ENCODE measurements around the gene ANKRD53.
A peak's percentile ranks its signal among the peaks of the same experiment; 100 is the strongest.
"Not testable (repeated sequence)": the region's sequence is repeated elsewhere in the genome, so short reads cannot be mapped to it uniquely, and the experiment has no call there.

The ANKRD53 gene

DNA sequence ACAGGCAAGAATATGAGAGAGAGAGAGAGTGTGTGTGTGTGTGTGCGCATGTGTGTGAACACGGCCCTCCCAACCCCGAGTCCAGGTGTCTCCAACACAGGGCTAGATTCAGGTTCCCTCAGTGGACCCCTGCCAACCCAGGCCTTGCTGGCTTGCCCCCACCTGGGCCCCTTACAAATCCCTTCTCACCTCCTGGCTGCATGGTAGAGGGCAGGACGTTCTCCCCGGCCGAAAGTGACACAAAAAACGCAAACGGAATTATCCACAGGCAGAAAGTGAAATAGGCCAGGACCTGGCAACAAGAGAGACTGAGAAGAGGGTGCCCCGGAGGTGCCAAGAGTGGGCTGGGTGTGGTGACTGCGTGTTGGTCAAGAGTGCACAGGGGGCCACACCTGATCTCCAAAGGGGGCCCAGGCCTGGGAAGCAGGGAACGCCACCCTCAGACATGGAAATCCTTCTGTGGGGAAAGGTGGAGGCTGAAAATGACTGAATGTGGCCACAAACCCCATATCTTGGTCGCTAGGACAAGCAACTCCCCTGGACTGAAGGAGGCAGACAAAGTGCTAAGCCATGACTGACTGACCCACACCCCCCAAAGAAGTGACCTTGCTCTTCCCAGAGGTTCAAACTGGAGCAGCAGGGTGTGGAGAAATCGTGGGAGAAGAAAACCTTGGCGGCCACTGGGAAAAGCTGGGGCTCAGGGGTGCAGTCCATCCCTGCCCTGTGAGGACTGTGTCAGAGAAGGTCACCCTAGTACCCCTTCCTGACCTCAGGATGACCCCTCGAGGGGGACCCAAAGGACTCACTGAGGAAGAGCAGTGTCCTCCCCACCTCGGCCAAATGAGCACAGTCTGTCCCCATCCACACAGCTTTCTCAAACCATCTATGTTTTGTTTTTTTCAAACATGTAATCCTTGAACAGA is 10.6 kb downstream of the ANKRD53 start:
- Histone ChIP-seq H3K9ac (ENCODE audit: low read depth, low read length) (no peak overlapping the region), H3K4me1 (ENCODE audit: control insufficient read depth, insufficient read depth, low read length) (peaks cover 6% of the 10 kb centered on the region), H3K4me3 (ENCODE audit: low read depth, low read length) (no peak overlapping the region), H3K9me3 (ENCODE audit: control insufficient read depth, insufficient read depth, low read length) (no peaks in the 10 kb centered on the region), H3K36me3 (ENCODE audit: control insufficient read depth, insufficient read depth, low read length) (peaks cover 10% of the 10 kb centered on the region), H3K27me3 (ENCODE audit: control insufficient read depth, insufficient read depth, low read length) (peaks cover 2% of the 10 kb centered on the region)

- H3K4me3 ChIP-seq (ENCODE audit: low read depth, low read length) = no peak overlapping the region
- peaks cover 10% of the 10 kb centered on the region for H3K36me3 ChIP-seq (ENCODE audit: control insufficient read depth, insufficient read depth, low read length)
- H3K9me3 ChIP-seq (ENCODE audit: control insufficient read depth, insufficient read depth, low read length) = no peaks in the 10 kb centered on the region
- H3K4me1 ChIP-seq (ENCODE audit: control insufficient read depth, insufficient read depth, low read length) = peaks cover 4% of the 10 kb centered on the region
- no peaks in the 10 kb centered on the region for H3K27me3 ChIP-seq (ENCODE audit: control insufficient read depth, insufficient read depth, low read length)
- no peak overlapping the region for H3K9ac ChIP-seq (ENCODE audit: low read depth, low read length)
Measured at GRCh38 chr2:70990216-70990615, 11.8 kb downstream of the ANKRD53 start.

GRCh38 chr2:70991142-70991541 is 12.7 kb downstream of the ANKRD53 start:
- no peak overlapping the region for H3K4me3 ChIP-seq (ENCODE audit: low read depth, low read length)
- H3K9ac ChIP-seq (ENCODE audit: low read depth, low read length) = no peak overlapping the region
- H3K9me3 ChIP-seq (ENCODE audit: control insufficient read depth, insufficient read depth, low read length) = no peaks in the 10 kb centered on the region
- peaks cover 4% of the 10 kb centered on the region for H3K4me1 ChIP-seq (ENCODE audit: control insufficient read depth, insufficient read depth, low read length)
- H3K27me3 ChIP-seq (ENCODE audit: control insufficient read depth, insufficient read depth, low read length) = no peaks in the 10 kb centered on the region
- peaks cover 10% of the 10 kb centered on the region for H3K36me3 ChIP-seq (ENCODE audit: control insufficient read depth, insufficient read depth, low read length)

DNA sequence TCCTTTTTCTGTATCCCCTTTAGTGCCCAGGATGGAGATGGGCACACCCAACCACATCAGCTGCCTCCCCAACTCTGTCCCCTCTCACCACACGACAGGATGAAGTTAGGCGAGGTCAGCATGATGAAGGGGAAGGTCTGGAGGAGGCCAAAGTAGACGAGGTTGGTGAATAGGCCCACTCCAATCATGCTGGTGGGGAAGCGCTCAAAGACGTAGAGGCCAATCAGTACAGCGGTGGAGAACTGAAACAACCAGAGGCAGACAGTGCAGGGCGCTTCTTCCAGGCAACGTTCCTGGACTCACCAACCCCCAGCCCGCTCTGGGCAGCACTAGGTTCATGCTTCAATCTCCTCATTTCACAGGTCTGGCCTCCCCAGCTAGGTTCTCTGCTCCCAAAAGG is 13.3 kb downstream of the ANKRD53 start:
- Histone ChIP-seq H3K9me3 (ENCODE audit: control insufficient read depth, insufficient read depth, low read length) (no peaks in the 10 kb centered on the region), H3K27me3 (ENCODE audit: control insufficient read depth, insufficient read depth, low read length) (no peaks in the 10 kb centered on the region), H3K36me3 (ENCODE audit: control insufficient read depth, insufficient read depth, low read length) (peaks cover 10% of the 10 kb centered on the region), H3K4me3 (ENCODE audit: low read depth, low read length) (no peak overlapping the region), H3K4me1 (ENCODE audit: control insufficient read depth, insufficient read depth, low read length) (peaks cover 4% of the 10 kb centered on the region), H3K9ac (ENCODE audit: low read depth, low read length) (no peak overlapping the region)

- H3K36me3 ChIP-seq (ENCODE audit: control insufficient read depth, insufficient read depth, low read length) = peaks cover 8% of the 10 kb centered on the region
- no peaks in the 10 kb centered on the region for H3K9me3 ChIP-seq (ENCODE audit: control insufficient read depth, insufficient read depth, low read length)
- H3K27me3 ChIP-seq (ENCODE audit: control insufficient read depth, insufficient read depth, low read length) = no peaks in the 10 kb centered on the region
- no peak overlapping the region for H3K9ac ChIP-seq (ENCODE audit: low read depth, low read length)
- peaks cover 4% of the 10 kb centered on the region for H3K4me1 ChIP-seq (ENCODE audit: control insufficient read depth, insufficient read depth, low read length)
- peak overlapping the region; percentile 83 for H3K4me3 ChIP-seq (ENCODE audit: low read depth, low read length)
Measured at GRCh38 chr2:70992945-70993853, 14.8 kb downstream of the ANKRD53 start.

DNA sequence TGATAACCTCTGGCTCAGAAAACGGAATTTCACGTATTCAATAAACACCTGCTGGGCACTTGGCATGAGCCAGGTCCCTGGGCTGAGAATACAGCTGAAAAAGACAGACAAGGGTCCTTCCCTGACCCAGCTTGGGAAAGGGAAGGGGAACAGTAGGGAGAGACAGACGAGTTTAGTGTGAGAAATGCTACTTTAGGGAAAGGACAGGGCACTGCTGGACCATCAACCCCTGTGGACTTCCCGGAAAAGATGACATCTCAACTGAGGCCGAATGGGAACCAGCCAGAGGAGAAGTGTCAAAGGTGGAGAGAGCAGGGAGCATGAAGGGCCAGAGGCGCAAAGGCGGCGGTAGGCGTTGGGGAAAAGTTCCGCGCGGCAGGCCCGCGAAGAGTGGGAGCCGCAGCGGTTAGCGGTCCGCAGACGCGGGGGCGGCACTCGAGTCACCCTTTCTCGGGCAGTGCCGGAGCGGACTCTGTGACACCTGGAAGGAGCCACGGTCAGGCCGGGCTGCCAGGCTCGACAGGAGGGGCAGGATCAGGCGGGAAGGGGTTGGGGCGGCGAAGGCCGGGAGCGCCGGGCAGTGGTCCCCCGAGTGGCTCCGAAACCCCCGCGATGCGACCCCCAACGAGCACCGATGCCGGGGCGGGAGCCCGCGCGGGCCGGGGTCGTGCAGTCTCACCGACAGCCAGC is 15.7 kb downstream of the ANKRD53 start:
- no peaks in the 10 kb centered on the region for H3K9me3 ChIP-seq (ENCODE audit: control insufficient read depth, insufficient read depth, low read length)
- H3K36me3 ChIP-seq (ENCODE audit: control insufficient read depth, insufficient read depth, low read length) = peaks cover under 1% of the 10 kb centered on the region
- peaks cover 4% of the 10 kb centered on the region for H3K4me1 ChIP-seq (ENCODE audit: control insufficient read depth, insufficient read depth, low read length)
- peak overlapping the region; percentile 60 for H3K9ac ChIP-seq (ENCODE audit: low read depth, low read length)
- H3K27me3 ChIP-seq (ENCODE audit: control insufficient read depth, insufficient read depth, low read length) = no peaks in the 10 kb centered on the region
- H3K4me3 ChIP-seq (ENCODE audit: low read depth, low read length) = peak overlapping the region; percentile 83

GRCh38 chr2:70994699-70995425 is 16.4 kb downstream of the ANKRD53 start, which contains the start of gene TEX261:
Gene TEX261 (minus strand): TSS chr2:70994873. CDS start chr2:70994757, 116 bp downstream.
- no peaks in the 10 kb centered on the region for H3K27me3 ChIP-seq (ENCODE audit: control insufficient read depth, insufficient read depth, low read length)
- H3K4me1 ChIP-seq (ENCODE audit: control insufficient read depth, insufficient read depth, low read length) = peaks cover 4% of the 10 kb centered on the region

GRCh38 chr2:70995426-70995729 is 16.9 kb downstream of the ANKRD53 start:
- Histone ChIP-seq H3K27me3 (ENCODE audit: control insufficient read depth, insufficient read depth, low read length) (no peaks in the 10 kb centered on the region), H3K9me3 (ENCODE audit: control insufficient read depth, insufficient read depth, low read length) (no peaks in the 10 kb centered on the region), H3K4me1 (ENCODE audit: control insufficient read depth, insufficient read depth, low read length) (peaks cover 4% of the 10 kb centered on the region), H3K36me3 (ENCODE audit: control insufficient read depth, insufficient read depth, low read length) (no peaks in the 10 kb centered on the region), H3K9ac (ENCODE audit: low read depth, low read length) (peak overlapping the region; percentile 50), H3K4me3 (ENCODE audit: low read depth, low read length) (peak overlapping the region; percentile 83)

More at GRCh38 chr2:70994699-70995425, 16.4 kb downstream of the ANKRD53 start, which contains the start of gene TEX261:
- H3K9ac ChIP-seq (ENCODE audit: low read depth, low read length) = peak within 1 kb of the TSS; percentile 60
- no peaks in the 10 kb centered on the region for H3K9me3 ChIP-seq (ENCODE audit: control insufficient read depth, insufficient read depth, low read length)
- no peaks in the 10 kb centered on the region for H3K36me3 ChIP-seq (ENCODE audit: control insufficient read depth, insufficient read depth, low read length)
- peak within 1 kb of the TSS; percentile 83 for H3K4me3 ChIP-seq (ENCODE audit: low read depth, low read length)

GRCh38 chr2:70998885-70999284 is 20.5 kb downstream of the ANKRD53 start:
- H3K9ac ChIP-seq (ENCODE audit: low read depth, low read length); H3K36me3 ChIP-seq (ENCODE audit: control insufficient read depth, insufficient read depth, low read length); H3K4me3 ChIP-seq (ENCODE audit: low read depth, low read length); H3K27me3 ChIP-seq (ENCODE audit: control insufficient read depth, insufficient read depth, low read length); H3K9me3 ChIP-seq (ENCODE audit: control insufficient read depth, insufficient read depth, low read length): not testable (repeated sequence)
- peaks cover 16% of the 10 kb centered on the region for H3K4me1 ChIP-seq (ENCODE audit: control insufficient read depth, insufficient read depth, low read length)

DNA sequence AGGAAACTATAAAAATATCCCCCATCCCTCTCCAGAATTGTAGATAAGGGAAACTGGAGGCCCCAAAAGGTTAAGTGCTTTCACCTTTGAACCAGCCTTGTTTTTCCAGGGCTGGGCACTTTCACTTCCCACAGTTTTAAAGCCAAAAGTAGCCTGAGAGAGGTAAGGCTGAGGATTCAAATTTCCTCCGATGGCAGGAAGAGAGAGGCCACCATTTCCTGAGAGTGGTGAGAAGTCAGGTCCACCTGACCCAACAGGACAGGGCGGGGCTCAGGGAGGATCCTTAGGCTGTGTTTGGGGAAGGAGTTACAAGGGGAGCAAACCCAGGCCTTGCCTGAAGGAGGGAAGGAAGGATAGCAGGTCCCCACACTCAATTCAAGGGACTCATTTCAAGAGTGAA is 20.9 kb downstream of the ANKRD53 start:
- Histone ChIP-seq H3K4me1 (ENCODE audit: control insufficient read depth, insufficient read depth, low read length) (peaks cover 14% of the 10 kb centered on the region), H3K36me3 (ENCODE audit: control insufficient read depth, insufficient read depth, low read length) (no peaks in the 10 kb centered on the region), H3K4me3 (ENCODE audit: low read depth, low read length) (no peak overlapping the region), H3K9me3 (ENCODE audit: control insufficient read depth, insufficient read depth, low read length) (no peaks in the 10 kb centered on the region), H3K9ac (ENCODE audit: low read depth, low read length) (no peak overlapping the region), H3K27me3 (ENCODE audit: control insufficient read depth, insufficient read depth, low read length) (peaks cover 6% of the 10 kb centered on the region)

- not testable (repeated sequence) for H3K9me3 ChIP-seq (ENCODE audit: control insufficient read depth, insufficient read depth, low read length); H3K4me3 ChIP-seq (ENCODE audit: low read depth, low read length); H3K27me3 ChIP-seq (ENCODE audit: control insufficient read depth, insufficient read depth, low read length); H3K36me3 ChIP-seq (ENCODE audit: control insufficient read depth, insufficient read depth, low read length); H3K9ac ChIP-seq (ENCODE audit: low read depth, low read length)
- peaks cover 14% of the 10 kb centered on the region for H3K4me1 ChIP-seq (ENCODE audit: control insufficient read depth, insufficient read depth, low read length)
Measured at GRCh38 chr2:70999931-71000330, 21.5 kb downstream of the ANKRD53 start.

Data from iPS-15b (cell line).